ENCODE data around the gene CYP46A1.

DNA sequence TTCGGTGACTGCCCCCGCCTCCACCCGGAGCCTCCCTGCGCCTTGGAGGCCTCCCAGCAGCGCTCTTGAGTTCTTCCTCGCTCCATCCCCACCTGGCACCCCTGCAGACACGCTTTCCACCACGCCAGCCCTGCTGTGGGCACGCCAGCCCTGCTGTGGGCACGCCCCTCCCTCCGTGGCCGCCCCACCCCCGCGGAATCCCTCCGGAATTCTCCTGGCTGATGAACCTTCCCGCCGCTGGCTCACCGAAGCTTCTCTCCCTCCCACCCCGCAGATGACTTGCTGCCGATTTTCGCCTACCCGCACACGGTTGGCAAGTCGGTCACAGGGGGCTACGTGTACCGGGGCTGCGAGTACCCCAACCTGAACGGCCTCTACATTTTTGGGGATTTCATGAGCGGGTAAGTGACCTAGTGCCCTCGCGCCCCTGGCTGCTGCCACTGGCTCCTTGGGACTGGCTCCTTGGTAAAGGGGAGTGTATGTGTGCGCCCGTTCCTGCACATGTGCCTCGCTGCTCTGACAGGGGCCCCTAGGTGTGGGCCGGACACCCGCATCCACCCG, 24.0 kb upstream of the CYP46A1 start:
- TF ChIP-seq EZH2phosphoT487 (IDR thresholded peaks at IDR 0.05; ENCODE audit: insufficient read depth, low read depth): no peak
- no peak for TF ChIP-seq EZH2 (IDR thresholded peaks at IDR 0.05; ENCODE audit: insufficient read depth, poor library complexity, severe bottlenecking)

Measured in GM23248 (cell line).